Measurements from ENCODE around the gene DISC1.

DISC1 gene

GRCh38 chr1:231708394-231708793, 81.8 kb downstream of the DISC1 start:
- TF ChIP-seq OSR1 (CRISPR knock-in tag; IDR thresholded peaks at IDR 0.05) = no peak
- no peak for TF ChIP-seq TCF4 (CRISPR knock-in tag; IDR thresholded peaks at IDR 0.05; ENCODE audit: borderline replicate concordance)
- no peak for TF ChIP-seq TOX (CRISPR knock-in tag; IDR thresholded peaks at IDR 0.05; ENCODE audit: borderline replicate concordance)
- TF ChIP-seq, protein P1, sequence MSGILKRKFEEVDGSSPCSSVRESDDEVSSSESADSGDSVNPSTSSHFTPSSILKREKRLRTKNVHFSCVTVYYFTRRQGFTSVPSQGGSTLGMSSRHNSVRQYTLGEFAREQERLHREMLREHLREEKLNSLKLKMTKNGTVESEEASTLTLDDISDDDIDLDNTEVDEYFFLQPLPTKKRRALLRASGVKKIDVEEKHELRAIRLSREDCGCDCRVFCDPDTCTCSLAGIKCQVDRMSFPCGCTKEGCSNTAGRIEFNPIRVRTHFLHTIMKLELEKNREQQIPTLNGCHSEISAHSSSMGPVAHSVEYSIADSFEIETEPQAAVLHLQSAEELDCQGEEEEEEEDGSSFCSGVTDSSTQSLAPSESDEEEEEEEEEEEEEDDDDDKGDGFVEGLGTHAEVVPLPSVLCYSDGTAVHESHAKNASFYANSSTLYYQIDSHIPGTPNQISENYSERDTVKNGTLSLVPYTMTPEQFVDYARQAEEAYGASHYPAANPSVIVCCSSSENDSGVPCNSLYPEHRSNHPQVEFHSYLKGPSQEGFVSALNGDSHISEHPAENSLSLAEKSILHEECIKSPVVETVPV (CRISPR knock-in tag; IDR thresholded peaks at IDR 0.05) = no peak
- TF ChIP-seq ARNTL (CRISPR knock-in tag; IDR thresholded peaks at IDR 0.05; ENCODE audit: borderline replicate concordance, low read depth) = no peak
- no peak for TF ChIP-seq ZNF70 (CRISPR knock-in tag; IDR thresholded peaks at IDR 0.05)
- TF ChIP-seq ZC3H10 (CRISPR knock-in tag; IDR thresholded peaks at IDR 0.05) = no peak
- TF ChIP-seq SNAI2 (CRISPR knock-in tag; IDR thresholded peaks at IDR 0.05) = no peak
- TF ChIP-seq ZFP30 (CRISPR knock-in tag; IDR thresholded peaks at IDR 0.05) = no peak
- TF ChIP-seq ZNF8 (CRISPR knock-in tag; IDR thresholded peaks at IDR 0.05) = no peak
- no peak for ATAC-seq

DNA sequence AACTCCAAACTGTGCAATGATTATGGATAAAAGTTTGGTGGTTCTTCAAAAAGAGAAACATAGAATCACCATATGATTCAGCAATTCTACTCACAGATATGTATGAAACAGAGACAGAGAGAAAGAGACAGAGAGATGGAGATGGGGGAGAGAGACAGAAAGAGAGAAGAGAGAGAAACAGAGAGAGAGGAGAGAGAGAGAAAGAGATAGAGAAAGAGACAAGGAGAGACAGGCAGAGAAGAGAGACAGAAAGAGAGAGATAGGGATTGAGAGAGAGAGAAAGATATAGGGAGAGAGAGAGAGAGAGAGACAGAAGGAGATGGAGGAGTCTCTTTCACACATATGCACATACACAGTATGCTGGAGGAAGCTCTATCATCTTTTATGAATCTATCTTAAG, 87.8 kb downstream of the DISC1 start:
- TF ChIP-seq ARNTL (CRISPR knock-in tag; IDR thresholded peaks at IDR 0.05; ENCODE audit: borderline replicate concordance, low read depth) = no peak
- TF ChIP-seq, protein P1 (CRISPR knock-in tag; IDR thresholded peaks at IDR 0.05) = no peak
- no peak for TF ChIP-seq ZC3H10 (CRISPR knock-in tag; IDR thresholded peaks at IDR 0.05)
- TF ChIP-seq ZNF8 (CRISPR knock-in tag; IDR thresholded peaks at IDR 0.05) = no peak
- ATAC-seq = no peak

DNA sequence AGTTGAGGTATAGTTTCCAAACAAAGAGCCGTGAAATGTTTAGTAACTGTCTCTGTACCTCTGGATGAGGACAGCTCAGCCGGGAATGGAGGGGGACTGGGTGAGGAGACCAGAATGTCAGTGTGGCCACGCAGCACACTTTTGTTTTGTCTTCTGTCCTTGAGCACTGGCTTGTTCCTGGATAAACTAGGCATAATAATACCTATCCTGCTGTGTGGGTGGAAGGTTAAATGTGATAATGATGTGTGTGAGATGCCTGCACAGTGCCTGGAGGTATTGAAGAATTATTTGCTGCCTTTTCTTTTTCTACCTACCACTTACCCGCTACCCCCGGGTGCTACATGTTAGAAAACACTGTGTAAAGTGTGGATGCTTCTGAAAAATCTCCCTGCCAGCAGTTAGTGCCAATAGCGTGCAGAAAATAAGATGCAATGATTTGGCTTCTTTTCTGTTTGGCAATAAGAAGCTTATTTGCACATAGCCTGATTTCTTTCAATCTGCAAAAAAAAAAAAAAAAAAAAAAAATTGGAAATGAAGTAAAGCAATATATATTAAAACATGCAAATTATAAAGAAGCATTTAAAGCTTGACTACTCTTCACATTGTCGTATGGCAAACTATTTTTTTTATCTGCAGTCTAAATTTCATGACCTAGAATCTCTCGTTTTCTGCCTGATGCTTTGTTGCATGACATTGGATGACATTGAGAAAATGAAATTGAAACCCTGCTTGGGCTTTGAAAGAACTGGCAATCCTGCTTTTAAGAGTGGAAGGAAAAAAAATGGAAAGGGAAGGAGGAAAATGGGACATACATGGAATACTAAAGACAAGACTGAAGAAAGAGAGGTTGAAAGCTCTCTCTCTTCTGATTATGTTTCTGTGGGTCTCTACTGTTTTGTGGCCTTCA, 89.5 kb downstream of the DISC1 start:
- no peak for ATAC-seq
- TF ChIP-seq GLIS3 (CRISPR knock-in tag; IDR thresholded peaks at IDR 0.05) = no peak
- no peak for TF ChIP-seq ESRRG (CRISPR knock-in tag; IDR thresholded peaks at IDR 0.05)
- TF ChIP-seq, protein P2, sequence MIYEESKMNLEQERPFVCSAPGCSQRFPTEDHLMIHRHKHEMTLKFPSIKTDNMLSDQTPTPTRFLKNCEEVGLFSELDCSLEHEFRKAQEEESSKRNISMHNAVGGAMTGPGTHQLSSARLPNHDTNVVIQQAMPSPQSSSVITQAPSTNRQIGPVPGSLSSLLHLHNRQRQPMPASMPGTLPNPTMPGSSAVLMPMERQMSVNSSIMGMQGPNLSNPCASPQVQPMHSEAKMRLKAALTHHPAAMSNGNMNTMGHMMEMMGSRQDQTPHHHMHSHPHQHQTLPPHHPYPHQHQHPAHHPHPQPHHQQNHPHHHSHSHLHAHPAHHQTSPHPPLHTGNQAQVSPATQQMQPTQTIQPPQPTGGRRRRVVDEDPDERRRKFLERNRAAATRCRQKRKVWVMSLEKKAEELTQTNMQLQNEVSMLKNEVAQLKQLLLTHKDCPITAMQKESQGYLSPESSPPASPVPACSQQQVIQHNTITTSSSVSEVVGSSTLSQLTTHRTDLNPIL (CRISPR knock-in tag; IDR thresholded peaks at IDR 0.05; ENCODE audit: low read depth) = no peak
- no peak for TF ChIP-seq ZC3H10 (CRISPR knock-in tag; IDR thresholded peaks at IDR 0.05)
- no peak for TF ChIP-seq ZNF565 (CRISPR knock-in tag; conservative IDR thresholded peaks at IDR 0.05; ENCODE audit: low read depth)
- TF ChIP-seq OSR1 (CRISPR knock-in tag; IDR thresholded peaks at IDR 0.05) = no peak
- no peak for TF ChIP-seq SNAI2 (CRISPR knock-in tag; IDR thresholded peaks at IDR 0.05)
- TF ChIP-seq TCF4 (CRISPR knock-in tag; IDR thresholded peaks at IDR 0.05; ENCODE audit: borderline replicate concordance) = no peak
- no peak for TF ChIP-seq ISL1 (CRISPR knock-in tag; IDR thresholded peaks at IDR 0.05)
- no peak for TF ChIP-seq TSHZ2 (CRISPR knock-in tag; IDR thresholded peaks at IDR 0.05)
- TF ChIP-seq ARNTL (CRISPR knock-in tag; IDR thresholded peaks at IDR 0.05; ENCODE audit: borderline replicate concordance, low read depth) = no peak
- TF ChIP-seq BACH2 (CRISPR knock-in tag; IDR thresholded peaks at IDR 0.05; ENCODE audit: borderline replicate concordance) = no peak
- TF ChIP-seq CSDC2 (CRISPR knock-in tag; IDR thresholded peaks at IDR 0.05) = no peak

DNA sequence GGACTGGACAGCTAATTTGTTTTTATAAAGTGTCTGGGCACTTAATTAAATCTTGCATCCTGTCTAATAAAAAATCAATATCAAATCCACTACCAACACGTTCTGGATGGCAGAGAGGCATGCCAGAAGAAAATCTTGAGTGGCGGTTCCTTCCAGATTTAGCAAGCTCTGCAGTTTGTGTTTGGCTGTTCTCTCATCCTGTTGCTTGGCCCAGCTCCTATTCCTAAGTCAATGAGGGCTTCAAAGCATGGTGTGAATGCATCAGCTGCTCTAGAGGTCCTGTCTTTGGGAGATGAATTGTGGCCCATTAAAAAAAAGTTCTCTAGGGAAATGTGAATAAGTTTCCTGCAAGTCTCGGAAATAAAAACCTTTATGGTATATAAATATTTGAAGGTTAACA, 90.3 kb downstream of the DISC1 start:
- TF ChIP-seq, protein P2 (CRISPR knock-in tag; IDR thresholded peaks at IDR 0.05; ENCODE audit: low read depth) = no peak
- no peak for TF ChIP-seq RARB (CRISPR knock-in tag; IDR thresholded peaks at IDR 0.05)
- no peak for TF ChIP-seq TOX (CRISPR knock-in tag; IDR thresholded peaks at IDR 0.05; ENCODE audit: borderline replicate concordance)
- no peak for TF ChIP-seq ZFP3 (CRISPR knock-in tag; IDR thresholded peaks at IDR 0.05)
- TF ChIP-seq ZFP30 (CRISPR knock-in tag; IDR thresholded peaks at IDR 0.05) = no peak
- TF ChIP-seq ESRRG (CRISPR knock-in tag; IDR thresholded peaks at IDR 0.05) = no peak
- no peak for TF ChIP-seq GLIS3 (CRISPR knock-in tag; IDR thresholded peaks at IDR 0.05)
- TF ChIP-seq ISL1 (CRISPR knock-in tag; IDR thresholded peaks at IDR 0.05) = no peak
- TF ChIP-seq ARNTL (CRISPR knock-in tag; IDR thresholded peaks at IDR 0.05; ENCODE audit: borderline replicate concordance, low read depth) = no peak
- no peak for TF ChIP-seq ZNF70 (CRISPR knock-in tag; IDR thresholded peaks at IDR 0.05)
- ATAC-seq = no peak
